NOMO-1 (cell line): Measurements from ENCODE around the gene STAC3.

Source experiments
- DNase-seq, 2 experiments: peaks; one replicate each; lab custom pipeline; 2025; ENCODE audit not compliant: unreplicated experiment in 2 of 2; lab: John Stamatoyannopoulos, UW

Gene STAC3

GRCh38 chr12:57255916-57256315 is 4.9 kb upstream of the STAC3 start:
- DNase-seq, result no peak

GRCh38 chr12:57254506-57255280 is 3.7 kb upstream of the STAC3 start:
- no peak for DNase-seq

DNA sequence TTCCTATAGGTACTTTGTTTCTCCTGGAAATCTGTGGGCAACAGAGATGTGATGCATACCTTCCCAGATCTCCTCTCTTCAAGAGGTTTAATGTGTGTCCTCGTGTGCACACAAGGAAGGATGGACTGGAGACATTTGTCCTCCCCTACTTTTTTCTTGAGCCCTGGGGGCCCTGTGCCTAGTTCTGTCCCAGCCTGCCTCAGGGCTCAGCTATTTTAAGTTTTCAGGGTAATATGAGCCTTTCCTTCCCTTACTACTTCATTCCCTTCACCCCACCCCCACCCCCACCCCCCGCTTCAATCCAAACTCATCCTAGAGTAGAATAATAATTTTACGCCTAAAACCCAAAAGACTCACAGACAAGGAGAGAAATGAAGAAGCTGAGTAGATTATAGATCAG is 446 bp downstream of the STAC3 start:
- DNase-seq, result no peak

GRCh38 chr12:57248934-57249742 is 1.8 kb downstream of the STAC3 start:
- DNase-seq, result peak; percentile 83 to 85

DNA sequence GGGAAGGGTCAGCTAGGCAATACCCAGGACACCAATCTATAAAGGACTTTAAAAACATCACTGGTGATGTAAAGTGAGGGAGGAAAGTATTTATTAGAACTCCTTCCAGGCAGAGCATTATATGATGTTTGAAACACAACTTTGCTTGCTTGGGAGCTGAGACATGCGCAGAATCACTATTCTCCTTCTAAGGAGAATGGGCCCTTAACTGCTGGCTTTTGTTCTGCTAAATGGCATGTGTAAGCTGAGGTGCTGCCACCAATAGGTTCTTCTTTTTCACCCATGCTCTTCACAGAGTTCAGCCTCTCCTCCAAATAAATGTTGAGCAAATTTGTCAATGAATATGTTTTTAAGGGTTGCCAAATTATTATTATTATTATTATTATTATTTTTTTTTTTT is 3.9 kb downstream of the STAC3 start:
- DNase-seq, result no peak

DNA sequence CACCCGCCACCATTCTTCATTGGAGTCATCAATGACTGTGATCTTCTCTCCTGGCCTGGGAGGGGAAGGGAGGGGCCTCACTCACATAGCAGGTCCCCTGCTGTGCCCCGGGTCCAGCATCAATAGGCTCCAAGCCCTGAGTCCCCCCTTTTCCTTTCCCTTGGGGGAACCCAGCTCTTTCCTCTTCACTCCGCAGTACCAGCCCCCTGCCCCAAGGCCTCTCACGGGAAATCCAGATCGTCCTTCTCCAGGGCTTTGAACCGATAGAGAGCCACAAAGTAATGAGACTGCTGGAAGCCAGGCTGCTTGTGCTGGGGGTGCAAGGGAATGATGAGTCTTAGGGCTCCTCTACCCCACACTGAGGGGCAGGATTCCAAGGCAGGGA is 6.7 kb downstream of the STAC3 start:
- no peak for DNase-seq

- peak; percentile 61 to 70 for DNase-seq
Observed at GRCh38 chr12:57243521-57244311, 7.3 kb downstream of the STAC3 start.

DNA sequence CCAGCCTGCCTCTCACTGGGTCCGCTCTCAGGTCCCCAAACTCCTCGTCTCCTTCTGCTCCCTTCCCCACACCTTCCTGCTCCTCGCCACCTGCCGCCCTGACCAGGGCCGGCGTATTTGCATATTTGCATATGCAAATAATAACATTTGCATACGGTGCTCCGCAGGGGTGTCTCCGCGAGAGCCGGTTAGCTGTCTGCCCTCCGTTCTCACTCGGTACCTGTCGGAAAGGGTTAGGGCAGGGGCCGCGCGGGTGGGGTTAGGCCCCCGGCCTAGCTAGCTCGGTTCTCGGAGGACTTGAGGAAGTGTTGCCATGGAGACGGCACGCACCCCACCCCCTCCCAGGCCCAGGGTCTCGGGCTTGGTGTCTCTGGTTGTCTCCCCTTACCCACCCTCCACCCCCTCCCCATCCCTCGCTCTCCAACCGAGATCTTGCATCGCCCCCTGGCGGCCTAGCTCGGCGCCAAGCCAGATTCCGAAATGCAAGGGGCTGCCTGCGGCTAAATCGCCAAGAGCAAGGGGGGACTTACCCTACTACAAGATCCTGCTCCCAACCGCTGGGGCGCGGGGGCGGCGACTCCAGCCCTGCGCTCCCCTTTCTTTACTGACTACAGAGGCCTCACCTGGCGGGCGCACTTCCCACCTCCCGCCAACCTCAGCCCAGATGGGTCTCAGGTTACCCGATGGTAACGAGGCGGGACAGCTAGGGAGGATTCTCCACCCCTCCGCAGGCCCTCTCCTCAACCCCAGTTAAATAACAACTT is 8.1 kb downstream of the STAC3 start:
- DNase-seq, result peak in 1 of 2 experiments; percentile 34

GRCh38 chr12:57242329-57242690 is 8.7 kb downstream of the STAC3 start:
- DNase-seq, result no peak

GRCh38 chr12:57241402-57242310 is 9.3 kb downstream of the STAC3 start:
- no peak for DNase-seq

DNA sequence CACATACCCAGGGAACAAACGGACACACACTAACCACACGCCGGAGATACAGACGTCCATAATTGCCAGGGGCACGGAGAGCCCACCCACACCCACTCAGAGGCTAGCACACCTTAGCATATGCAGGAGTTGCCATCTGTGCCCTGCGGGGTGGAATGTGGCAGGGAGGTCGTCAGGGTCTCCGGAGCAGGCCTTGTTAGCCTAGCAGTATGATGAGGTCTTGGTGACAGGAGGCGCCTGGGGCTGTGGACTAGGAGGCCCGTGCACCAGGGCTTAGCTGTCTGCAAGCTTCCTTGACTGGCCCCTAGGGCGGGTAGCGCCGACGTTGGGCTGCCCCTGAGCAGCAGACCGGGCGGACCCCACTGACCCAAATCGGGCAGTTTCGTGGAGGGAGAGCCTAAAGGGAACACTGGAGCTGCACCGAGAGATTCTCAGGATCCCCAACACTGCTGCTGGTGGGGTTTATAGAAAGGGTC is 10.0 kb downstream of the STAC3 start:
- DNase-seq, result no peak

DNA sequence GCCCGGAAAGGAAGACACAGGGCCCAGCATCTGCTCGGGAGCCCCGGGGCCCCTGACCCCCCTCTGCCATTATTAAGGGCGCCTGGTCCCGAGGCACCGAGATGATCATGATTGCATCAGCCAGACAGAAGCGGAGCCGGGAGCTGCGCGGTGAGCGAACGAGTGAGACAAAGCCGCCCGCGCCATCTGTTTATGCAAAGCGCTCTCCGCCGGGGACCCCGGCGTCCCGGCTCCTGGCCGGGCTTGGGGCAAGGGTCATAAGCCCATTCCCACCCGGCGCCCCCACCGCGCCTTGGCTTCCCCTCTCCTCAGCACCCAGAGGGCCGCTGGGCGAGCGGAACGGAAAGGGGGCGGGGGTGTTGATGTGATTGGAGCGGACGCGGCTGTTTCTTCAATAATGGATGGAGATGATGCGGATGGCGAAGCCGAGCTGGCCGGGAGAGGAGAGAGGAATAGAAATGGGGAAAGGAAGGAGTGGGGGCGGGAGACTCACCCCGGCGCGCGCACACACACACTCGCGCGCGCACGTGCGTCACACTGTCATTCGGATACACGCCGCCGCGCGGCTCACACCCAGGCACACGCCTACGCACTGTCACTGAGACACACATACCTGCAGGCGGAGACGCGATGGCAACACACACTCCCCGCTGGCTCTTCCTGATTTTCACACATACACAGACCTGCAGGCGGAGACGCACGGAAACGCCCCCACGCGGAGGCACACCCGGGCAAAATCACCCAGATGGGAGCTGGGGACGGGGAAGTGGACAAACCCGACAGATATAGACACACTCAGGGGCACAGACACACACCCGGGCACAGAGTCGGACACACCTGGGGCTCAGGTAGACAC is 10.7 kb downstream of the STAC3 start:
- no peak for DNase-seq

DNA sequence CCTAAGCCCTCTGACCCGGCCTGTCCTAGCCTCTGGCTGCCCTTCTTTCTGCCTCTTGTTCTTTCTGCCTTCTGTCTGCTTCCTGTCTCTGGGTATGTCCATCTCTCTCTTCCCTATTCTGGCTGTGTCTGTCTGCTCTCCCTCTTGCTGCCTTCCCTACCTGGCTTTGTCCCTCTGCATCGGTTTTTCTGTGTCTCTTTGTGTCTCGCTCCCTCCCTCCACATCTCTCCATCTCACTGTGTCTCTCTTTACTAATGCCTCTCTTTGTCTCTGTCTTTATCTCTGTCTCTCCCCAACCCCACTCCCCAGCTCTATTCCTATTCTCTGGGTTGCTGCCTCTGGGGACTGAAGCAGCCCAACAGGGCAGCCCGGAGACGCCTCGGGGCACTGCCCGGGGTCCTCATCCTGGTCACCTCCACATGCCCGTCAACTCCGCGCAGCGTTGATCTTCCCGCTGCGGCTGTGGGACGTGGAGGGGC is 11.4 kb downstream of the STAC3 start:
- DNase-seq, result peak in 1 of 2 experiments; percentile 16

- peak; percentile 83 to 89 for DNase-seq
Observed at GRCh38 chr12:57238854-57239554, 12.0 kb downstream of the STAC3 start.

DNA sequence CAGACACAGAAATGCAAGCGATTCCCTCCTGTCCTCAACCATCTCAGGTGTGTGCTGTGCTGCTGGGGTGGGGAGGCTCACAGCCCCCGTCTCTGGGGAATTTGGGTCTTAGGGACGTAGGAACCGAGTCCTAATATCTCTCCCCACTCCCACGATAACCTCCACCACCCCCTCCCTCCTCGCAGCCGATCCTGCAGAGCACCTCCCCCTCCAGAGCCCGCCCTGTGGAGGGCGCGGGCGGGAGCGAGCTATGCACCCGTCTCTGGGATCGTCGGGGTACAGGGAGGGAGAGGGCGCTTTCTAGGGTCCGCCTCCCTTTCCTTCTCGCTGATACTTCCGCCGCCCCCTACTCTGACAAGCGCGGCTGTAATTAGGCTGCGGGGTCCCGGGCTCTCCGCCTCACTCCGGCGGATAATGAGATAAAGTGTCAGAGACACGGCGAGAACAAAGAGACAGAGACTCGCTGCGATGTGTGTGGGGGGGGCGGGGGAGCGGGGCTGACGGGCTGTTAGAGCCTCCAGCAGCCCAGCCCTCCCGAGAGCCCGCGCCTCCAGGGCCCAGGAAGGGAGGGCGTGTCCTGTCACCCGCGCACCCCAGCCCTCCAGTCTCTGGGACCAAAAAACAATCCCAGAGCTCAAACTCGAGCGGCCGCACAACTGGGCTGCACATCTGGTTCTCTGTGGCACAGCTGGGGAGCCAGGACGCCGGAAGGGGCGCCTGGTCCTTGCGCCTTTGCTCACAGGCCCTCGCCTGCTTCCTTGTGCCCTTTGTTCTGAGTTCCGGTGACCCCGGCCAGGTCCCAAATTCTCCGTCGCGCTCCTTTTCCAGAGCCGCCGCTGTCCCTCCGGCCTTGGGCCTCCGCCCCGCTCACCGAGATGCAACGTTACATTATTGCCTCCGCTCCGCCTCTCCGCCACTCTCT is 12.8 kb downstream of the STAC3 start:
- DNase-seq, result no peak

- DNase-seq, result no peak
Observed at GRCh38 chr12:57237596-57237931, 13.4 kb downstream of the STAC3 start.
